Calu3 (cell line): ENCODE measurements around the gene PODNL1. TPM values are rescaled to one million over a fixed set of nuclear protein-coding genes. Genes with fewer than 3 reads are reported as not detected.

ENCODE experiments used
- BruUV-seq: library from RNA; stranded (reverse); fragments of 400-500 nt; replicated peaks from 2 replicates; lab custom pipeline; 2021; lab: Mats Ljungman, UMichigan
- CTCF ChIA-PET: fragments of 300-600 bp; sonication (Branson Sonifier 250); formaldehyde crosslinking; loops from one replicate; lab custom pipeline; 2022; ENCODE audit warnings: antibody characterized with exemption; lab: Charles Lee
- DNase-seq: peaks from one replicate; pipeline ENCODE4 v3.0.0; 2022
- H3K27ac Mint-ChIP-seq: one replicate; pipeline ENCODE4 v1.8.0; 2022; ENCODE audit warnings: mixed read lengths; ENCODE audit not compliant: unreplicated experiment
- H3K27me3 Mint-ChIP-seq: one replicate; pipeline ENCODE4 v1.8.0; 2022; ENCODE audit warnings: mixed read lengths; ENCODE audit not compliant: unreplicated experiment
- H3K36me3 Mint-ChIP-seq: one replicate; pipeline ENCODE4 v1.8.0; 2022; ENCODE audit warnings: mild to moderate bottlenecking, moderate library complexity, mixed read lengths; ENCODE audit not compliant: insufficient read depth, unreplicated experiment
- H3K4me1 Mint-ChIP-seq: one replicate; pipeline ENCODE4 v1.8.0; 2022; ENCODE audit warnings: mild to moderate bottlenecking, low read depth, mixed read lengths; ENCODE audit not compliant: unreplicated experiment
- H3K4me3 Mint-ChIP-seq: one replicate; pipeline ENCODE4 v1.8.0; 2022; ENCODE audit warnings: mild to moderate bottlenecking, low read depth, moderate library complexity, mixed read lengths; ENCODE audit not compliant: unreplicated experiment
- H3K9me3 Mint-ChIP-seq: one replicate; pipeline ENCODE4 v1.8.0; 2022; ENCODE audit warnings: low read depth, mixed read lengths; ENCODE audit not compliant: unreplicated experiment
- intact Hi-C: fragments of 100-400 bp; cut with micrococcal nuclease; formaldehyde crosslinking; loops from one replicate; pipeline ENCODE4 v1.10.0; 2022; ENCODE audit not compliant: unreplicated experiment
- total RNA-seq: library from RNA; stranded (reverse); gene quantifications from 2 replicates; pipeline ENCODE4 v1.2.3, GENCODE V29; 2022
- TF ChIP-seq, protein P1 (sequence below): fragments of 200-600 bp; IDR thresholded peaks from one replicate; pipeline ENCODE4 v1.8.0; 2022; ENCODE audit warnings: antibody characterized with exemption; ENCODE audit not compliant: unreplicated experiment

PODNL1 gene
- total RNA-seq, 1 experiment from 2014 or later: not detected

DNA sequence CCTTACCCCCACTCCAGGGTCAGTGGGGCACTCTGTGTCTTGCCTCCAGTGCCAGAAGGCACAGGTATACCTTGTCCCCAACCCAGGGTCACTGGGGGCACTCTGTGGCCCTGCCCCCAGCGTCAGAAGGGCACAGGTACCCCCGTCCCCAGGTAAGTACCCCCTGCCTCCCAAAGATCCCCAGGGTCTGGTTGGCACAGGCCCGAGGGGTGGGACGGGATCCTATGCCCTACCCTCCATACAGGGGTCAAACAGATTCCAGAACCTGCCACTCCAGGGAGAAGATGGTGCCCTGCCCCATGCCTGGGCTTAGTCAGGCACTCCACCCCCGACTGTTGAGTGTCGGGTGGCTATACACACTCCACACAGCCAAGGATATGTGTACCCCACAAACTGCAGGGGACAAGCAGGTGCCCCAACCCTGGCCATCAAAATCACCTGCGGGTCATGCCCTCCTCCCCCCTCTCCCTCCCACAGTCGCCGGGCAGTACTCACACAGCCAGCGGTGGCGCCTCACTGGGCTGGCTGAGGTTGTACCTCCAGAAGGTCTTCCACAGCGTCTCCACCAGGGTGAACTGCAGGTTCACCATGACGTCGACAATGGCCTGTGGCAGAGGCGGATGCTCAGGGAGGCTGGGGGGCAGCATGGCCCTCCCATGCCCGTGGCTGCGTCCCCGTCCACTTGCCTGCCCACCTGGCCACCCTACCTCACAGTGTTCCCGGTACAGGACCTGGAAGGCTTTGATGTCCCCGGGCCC lies 27.9 kb upstream of the PODNL1 start:
- Mint-ChIP-seq H3K27me3 (no peaks in the 10 kb centered on the region), H3K4me1 (no peaks in the 10 kb centered on the region), H3K27ac (no peak overlapping the region), H3K36me3 (peaks cover 6% of the 10 kb centered on the region), H3K4me3 (no peak overlapping the region), H3K9me3 (no peaks in the 10 kb centered on the region)
- BruUV-seq: no TSS peak
- TF ChIP-seq, protein P1, sequence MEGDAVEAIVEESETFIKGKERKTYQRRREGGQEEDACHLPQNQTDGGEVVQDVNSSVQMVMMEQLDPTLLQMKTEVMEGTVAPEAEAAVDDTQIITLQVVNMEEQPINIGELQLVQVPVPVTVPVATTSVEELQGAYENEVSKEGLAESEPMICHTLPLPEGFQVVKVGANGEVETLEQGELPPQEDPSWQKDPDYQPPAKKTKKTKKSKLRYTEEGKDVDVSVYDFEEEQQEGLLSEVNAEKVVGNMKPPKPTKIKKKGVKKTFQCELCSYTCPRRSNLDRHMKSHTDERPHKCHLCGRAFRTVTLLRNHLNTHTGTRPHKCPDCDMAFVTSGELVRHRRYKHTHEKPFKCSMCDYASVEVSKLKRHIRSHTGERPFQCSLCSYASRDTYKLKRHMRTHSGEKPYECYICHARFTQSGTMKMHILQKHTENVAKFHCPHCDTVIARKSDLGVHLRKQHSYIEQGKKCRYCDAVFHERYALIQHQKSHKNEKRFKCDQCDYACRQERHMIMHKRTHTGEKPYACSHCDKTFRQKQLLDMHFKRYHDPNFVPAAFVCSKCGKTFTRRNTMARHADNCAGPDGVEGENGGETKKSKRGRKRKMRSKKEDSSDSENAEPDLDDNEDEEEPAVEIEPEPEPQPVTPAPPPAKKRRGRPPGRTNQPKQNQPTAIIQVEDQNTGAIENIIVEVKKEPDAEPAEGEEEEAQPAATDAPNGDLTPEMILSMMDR: no peak
- intact Hi-C loops: no loop called here
- DNase-seq: no peak
- CTCF ChIA-PET: no interaction called here

DNA sequence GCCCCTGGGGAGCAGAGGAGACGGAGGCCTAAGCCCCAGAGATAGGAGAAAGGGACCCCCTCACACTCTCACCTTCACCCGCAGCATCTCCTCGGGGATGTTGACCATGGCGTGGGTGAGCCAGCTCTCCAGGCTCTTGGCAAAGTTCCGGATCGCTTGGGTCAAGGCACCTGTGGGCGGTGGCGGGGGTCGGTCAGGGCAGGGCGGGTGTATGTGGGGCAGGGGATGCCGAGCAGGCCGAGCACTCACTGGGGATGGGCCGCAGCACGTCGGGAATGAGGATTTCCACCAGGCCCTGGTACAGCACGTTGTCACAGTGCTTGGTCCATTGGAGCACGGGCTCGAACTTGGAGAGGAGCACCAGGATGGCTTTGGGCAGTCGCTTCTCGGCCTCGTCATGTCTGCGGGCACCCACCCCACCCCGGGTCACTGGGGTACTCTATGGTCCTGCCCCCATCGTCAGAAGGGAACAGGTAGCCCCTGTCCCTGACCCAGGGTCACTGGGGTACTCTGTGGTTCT lies 27.2 kb upstream of the PODNL1 start:
- DNase-seq: no peak
- H3K27ac Mint-ChIP-seq: no peak overlapping the region
- no peaks in the 10 kb centered on the region for H3K4me1 Mint-ChIP-seq
- BruUV-seq: no TSS peak
- H3K4me3 Mint-ChIP-seq: no peak overlapping the region
- H3K9me3 Mint-ChIP-seq: no peaks in the 10 kb centered on the region
- H3K27me3 Mint-ChIP-seq: no peaks in the 10 kb centered on the region
- TF ChIP-seq, protein P1: no peak
- intact Hi-C loops: no loop called here
- H3K36me3 Mint-ChIP-seq: peaks cover 13% of the 10 kb centered on the region
- CTCF ChIA-PET: no interaction called here

DNA sequence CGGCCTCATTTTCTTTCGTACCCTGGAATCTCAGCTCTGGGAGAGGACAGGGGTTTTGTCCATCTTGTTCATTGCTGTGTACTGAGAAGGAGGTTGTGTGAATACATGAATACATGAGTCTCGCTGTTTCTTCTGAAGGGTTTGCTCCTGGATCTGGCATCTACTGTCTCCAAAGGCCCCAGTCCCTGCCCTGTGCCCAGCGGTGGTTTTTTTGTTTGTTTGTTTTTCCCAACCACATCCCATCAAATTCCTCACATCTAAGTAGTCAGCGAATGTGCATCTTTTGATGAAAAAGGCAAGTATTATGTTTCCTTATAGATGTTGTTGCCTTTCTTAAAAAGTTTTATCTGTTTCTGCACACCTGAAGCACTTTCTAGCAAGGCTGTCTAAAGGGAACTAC lies 26.6 kb upstream of the PODNL1 start:
- intact Hi-C loops: no loop called here
- Mint-ChIP-seq H3K4me3 (no peak overlapping the region), H3K27me3 (no peaks in the 10 kb centered on the region), H3K27ac (no peak overlapping the region), H3K9me3 (no peaks in the 10 kb centered on the region), H3K36me3 (peaks cover 19% of the 10 kb centered on the region), H3K4me1 (no peaks in the 10 kb centered on the region)
- TF ChIP-seq, protein P1: no peak
- DNase-seq: no peak
- BruUV-seq: no TSS peak
- CTCF ChIA-PET: no interaction called here

DNA sequence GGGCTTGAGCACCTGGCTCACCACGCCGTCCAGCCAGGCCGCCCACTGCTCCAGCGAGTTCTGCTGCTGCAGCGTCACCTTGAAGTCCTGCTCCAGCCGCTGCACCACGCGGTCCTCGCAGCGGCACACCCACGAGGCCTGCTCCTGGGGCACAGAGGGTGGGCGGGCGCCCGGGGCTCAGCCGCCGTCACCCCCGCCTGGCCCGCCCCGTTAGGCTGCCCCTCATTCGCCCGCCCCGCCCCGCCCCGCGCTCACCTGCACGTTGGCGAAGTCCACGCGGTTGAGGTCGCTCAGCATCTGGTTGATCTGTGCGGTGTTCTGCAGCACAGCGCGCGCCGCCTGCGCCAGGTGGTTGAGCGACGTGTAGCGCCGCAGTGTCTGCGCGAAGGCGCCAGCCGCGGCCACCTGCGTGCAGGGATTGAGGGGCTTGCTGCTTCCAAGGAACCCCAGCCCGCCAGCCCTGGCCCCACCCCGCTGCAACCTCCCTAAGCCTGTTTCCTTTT lies 25.4 kb upstream of the PODNL1 start:
- CTCF ChIA-PET: no interaction called here
- Mint-ChIP-seq H3K9me3 (no peaks in the 10 kb centered on the region), H3K4me3 (no peak overlapping the region), H3K27me3 (no peaks in the 10 kb centered on the region), H3K4me1 (no peaks in the 10 kb centered on the region), H3K36me3 (peaks cover 27% of the 10 kb centered on the region), H3K27ac (no peak overlapping the region)
- TF ChIP-seq, protein P1: no peak
- intact Hi-C loops: no loop called here
- no TSS peak for BruUV-seq
- no peak for DNase-seq
